ENCODE results near the gene NDUFV1.

DNA sequence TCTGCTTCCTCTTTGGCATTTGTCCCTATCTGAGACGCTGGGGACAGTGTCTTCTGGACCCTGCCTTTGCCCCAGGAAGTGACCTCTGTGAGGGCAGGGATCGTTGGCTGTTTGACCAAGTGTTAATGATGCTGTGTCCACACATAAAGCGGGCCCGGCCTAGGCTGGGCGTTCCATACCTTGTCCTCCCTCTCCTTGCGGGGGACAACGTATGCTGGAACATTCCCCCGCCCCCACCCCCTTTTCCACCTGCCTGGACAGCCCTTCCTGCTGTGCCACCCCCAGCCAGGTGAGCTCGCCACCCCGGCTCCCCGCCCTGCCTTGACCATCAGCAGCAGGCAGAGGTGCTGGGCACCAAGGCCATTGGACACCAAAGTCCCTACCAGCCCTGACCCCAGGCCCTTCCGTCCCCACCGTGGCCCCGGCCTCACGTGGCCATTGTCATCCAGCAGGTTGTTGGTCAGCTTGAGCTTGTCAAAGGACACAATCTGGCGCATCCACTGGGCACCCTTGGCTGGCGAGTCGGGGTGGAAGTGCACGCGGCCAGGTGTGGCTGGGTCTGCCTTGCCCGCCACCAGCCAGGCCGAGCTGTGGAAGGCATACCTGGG is 27.1 kb downstream of the NDUFV1 start:
- TF ChIP-seq JUND (IDR thresholded peaks at IDR 0.05) (no peak), GABPA (IDR thresholded peaks at IDR 0.05 in 1 of 2, conservative IDR thresholded peaks at IDR 0.05 in 1 of 2) (no peak), FOXA1 (IDR thresholded peaks at IDR 0.05) (no peak), SP1 (IDR thresholded peaks at IDR 0.05) (no peak)
- TF ChIP-seq, protein P1, sequence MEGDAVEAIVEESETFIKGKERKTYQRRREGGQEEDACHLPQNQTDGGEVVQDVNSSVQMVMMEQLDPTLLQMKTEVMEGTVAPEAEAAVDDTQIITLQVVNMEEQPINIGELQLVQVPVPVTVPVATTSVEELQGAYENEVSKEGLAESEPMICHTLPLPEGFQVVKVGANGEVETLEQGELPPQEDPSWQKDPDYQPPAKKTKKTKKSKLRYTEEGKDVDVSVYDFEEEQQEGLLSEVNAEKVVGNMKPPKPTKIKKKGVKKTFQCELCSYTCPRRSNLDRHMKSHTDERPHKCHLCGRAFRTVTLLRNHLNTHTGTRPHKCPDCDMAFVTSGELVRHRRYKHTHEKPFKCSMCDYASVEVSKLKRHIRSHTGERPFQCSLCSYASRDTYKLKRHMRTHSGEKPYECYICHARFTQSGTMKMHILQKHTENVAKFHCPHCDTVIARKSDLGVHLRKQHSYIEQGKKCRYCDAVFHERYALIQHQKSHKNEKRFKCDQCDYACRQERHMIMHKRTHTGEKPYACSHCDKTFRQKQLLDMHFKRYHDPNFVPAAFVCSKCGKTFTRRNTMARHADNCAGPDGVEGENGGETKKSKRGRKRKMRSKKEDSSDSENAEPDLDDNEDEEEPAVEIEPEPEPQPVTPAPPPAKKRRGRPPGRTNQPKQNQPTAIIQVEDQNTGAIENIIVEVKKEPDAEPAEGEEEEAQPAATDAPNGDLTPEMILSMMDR (IDR thresholded peaks at IDR 0.05; ENCODE audit: low read depth, low read length, missing input control) = no peak

Measured in liver (tissue), 3 donors.